HG02763 (cell line): ENCODE measurements around the gene SUMF1.

Experiments
- ATAC-seq: cut with Tn5 transposase; IDR thresholded peaks from one replicate; pipeline ENCODE4 v1.9.1; 2021; ENCODE audit warnings: mild to moderate bottlenecking, moderate library complexity; ENCODE audit not compliant: unreplicated experiment

SUMF1 gene

DNA sequence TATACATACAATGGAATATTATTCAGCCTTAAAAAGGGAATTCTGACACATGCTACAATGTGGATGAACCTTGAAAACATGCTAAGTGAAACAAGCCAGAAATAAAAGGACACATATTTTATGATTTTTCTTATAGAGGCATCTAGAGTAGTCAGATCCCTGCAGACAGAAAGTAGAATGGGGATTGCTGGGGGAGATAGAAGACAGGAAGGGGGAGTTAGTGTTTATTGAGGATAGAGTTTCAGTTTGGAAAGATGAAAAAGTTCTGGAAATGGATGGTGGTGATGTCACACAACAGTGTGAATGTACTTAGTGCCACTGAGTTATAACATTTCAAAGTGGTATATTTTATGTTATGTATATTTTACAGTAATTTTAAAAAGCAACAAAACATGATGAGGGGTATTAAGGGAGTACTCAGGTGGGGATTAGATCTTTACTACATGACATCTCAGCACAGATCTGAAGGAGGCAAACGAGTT, 30.8 kb upstream of the SUMF1 start:
- no peak for ATAC-seq

DNA sequence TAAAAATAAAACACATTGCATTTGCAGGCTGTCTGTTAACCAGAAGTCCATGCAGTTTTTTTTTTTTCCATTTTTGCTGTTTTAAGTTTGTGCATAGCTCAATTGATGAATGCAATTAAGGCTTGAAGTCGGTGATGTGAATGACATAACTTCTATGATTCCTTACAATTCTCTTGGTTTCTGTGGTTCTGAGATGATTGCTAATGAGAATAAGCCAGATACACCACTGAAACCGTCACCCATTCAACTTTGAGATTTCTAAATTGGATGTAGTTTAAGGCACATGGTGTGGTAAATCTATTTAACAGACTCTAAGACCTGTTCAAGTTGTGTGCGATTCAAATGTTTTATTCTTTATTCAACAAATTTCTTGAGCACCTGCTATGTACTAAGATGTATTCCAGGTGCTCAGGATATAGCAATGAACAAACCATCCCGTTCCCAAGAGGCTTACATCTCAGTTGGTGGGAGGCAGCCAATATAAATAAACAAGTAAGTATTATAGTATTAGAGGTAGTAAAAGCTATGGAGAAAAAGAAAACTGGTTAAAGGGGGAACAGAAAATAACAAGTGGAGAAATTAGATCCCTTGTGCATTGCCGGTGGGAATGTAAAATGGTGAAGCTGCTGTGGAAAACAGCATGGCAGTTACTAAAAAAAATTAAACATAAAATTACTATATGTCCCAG, 30.1 kb upstream of the SUMF1 start:
- ATAC-seq = no peak

DNA sequence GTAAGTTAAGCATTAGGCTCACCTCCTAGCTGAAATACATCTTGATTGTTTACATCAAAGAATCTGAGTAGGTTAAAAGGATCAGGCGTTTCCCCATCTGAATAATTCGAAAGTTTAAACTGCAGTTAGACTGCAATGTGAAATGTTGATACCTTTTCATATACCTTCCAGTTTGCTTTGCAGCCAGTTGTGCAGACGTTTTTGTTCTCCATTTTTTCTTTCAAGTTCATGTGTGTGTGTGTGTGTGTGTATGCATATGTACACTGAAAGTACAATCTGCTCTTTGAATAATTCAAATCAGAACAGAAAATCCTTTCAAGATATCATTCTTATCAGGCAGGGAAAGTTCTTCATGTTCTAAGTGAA, 29.0 kb upstream of the SUMF1 start:
- no peak for ATAC-seq

DNA sequence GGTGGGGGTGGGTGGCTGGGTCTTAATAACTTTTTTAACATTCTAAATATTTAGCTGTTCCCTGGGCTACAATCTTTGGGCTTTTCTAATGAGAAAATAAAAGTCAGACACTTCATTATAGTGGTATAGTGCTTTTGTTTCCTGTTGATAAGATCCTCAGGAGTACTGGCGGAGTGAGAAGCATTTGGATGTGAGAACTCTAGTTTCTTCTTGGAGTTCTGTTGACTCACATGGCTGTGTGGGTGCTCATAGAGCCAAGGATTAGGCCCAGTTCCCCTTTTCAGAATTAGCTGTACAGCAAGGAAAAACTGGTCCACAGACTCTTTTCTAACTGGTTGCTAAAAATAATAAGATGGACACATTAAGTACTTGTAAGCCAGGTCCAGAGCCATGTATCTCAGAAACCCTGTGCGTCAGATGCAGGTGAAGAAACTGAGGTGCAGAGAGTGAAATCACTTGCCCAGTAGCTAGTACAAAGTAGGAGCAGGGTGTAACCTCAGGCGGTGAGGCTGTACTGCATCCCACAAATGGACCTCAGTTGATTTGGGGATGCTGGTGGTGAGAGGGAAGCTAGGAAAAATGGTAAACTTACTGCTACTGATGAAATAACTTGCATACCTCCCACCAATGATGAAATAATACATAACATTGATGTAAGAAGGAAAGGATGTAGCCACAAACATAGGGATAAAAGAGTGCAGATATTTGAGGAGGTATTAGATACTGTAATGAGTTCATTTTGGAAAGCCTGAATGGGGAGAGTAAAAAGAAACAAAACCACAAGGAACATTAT, 28.4 kb upstream of the SUMF1 start:
- no peak for ATAC-seq

DNA sequence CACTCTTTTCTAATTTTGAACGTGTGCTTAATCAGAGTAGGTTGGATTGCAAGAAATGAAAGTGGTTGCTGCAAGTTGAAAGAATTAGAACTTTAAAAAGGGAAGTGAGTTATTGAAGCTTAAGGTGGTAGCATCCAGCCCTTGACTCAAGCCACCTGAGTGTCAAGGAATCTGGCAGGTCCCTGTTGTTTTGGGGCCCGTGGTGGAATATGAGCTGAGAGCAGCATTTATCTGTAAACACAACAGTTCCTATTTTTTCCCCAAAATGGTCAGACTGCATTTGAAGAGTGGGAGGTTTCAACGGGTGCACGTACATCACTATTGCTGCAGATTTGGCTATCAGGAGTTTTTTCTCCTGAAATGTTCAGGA, 27.8 kb upstream of the SUMF1 start:
- no peak for ATAC-seq

GRCh38 chr3:4493941-4494894, 27.1 kb upstream of the SUMF1 start:
- ATAC-seq = no peak

DNA sequence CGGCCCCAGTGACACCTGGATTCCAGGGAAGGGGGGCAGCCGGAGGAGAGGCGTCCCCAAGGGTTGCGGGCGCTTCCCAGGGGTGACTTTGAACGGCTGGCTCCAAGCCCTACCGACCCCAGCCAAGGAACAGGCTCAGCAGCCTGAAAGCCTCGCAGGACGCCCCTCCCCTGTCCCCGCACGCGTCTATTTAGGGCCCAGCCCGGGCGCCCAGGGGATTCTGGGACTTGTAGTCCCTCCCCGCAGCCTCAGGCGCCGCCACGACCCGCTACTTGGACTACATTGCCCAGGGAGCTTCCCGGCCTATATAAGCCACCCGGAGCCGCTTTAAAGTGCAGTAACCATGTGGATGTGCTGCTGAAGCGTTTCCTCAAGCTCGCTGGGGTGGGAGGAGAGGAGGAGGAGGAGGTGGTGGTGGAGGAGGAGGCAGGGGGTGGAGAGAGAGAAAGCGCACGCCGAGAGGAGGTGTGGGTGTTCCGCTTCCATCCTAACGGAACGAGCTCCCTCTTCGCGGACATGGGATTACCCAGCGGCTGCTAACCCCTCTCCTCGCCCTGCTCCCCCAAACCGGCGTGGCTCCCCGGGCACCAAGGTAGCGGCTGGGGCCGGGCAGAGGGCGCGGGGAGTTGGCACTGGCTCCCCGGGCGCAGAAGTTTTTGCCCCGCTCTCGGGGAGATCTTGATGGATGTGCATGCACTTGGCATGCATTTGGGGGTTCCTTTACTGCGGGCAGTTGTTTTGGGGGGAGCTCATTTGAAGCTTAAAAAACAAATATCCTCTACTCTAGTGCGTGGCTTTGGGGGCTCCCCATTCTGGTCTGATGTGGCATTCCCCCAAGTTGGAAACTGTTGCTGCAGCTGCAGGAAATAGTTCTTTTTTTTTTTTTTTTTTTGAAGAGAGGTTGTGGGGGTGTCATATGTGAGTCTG, 26.2 kb upstream of the SUMF1 start, which contains the start of gene ITPR1:
ITPR1 (plus strand) TSS at position 335 of the 927 bp plus-strand sequence. CDS start 23,144 bp downstream, outside the sequence.
- ATAC-seq = peak; percentile 94

GRCh38 chr3:4492208-4493013, 25.3 kb upstream of the SUMF1 start:
- ATAC-seq = no peak

GRCh38 chr3:4491855-4492207, 24.8 kb upstream of the SUMF1 start:
- no peak for ATAC-seq

GRCh38 chr3:4478261-4478660, 11.2 kb upstream of the SUMF1 start:
- no peak for ATAC-seq

DNA sequence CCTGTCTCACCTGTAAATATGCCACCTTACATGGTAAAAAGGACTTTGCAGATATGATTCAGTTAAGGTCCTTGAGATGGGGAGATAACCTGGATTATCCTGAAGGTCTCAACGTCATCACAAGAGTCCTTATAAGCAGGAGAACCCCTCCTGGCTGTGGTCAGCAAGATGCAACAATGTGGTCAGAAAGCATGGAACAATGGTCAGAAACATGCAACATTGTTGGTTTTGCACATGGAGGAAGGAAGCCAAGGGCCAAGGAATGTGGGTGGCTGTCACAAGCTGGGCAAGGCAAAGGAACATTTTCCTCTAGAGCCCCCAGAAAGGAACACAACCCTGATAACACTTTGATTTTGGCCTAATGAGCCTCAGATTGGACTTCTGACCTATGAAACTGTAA, 9.4 kb upstream of the SUMF1 start:
- no peak for ATAC-seq

- ATAC-seq = no peak
Measured at GRCh38 chr3:4475804-4476203, 8.7 kb upstream of the SUMF1 start.

DNA sequence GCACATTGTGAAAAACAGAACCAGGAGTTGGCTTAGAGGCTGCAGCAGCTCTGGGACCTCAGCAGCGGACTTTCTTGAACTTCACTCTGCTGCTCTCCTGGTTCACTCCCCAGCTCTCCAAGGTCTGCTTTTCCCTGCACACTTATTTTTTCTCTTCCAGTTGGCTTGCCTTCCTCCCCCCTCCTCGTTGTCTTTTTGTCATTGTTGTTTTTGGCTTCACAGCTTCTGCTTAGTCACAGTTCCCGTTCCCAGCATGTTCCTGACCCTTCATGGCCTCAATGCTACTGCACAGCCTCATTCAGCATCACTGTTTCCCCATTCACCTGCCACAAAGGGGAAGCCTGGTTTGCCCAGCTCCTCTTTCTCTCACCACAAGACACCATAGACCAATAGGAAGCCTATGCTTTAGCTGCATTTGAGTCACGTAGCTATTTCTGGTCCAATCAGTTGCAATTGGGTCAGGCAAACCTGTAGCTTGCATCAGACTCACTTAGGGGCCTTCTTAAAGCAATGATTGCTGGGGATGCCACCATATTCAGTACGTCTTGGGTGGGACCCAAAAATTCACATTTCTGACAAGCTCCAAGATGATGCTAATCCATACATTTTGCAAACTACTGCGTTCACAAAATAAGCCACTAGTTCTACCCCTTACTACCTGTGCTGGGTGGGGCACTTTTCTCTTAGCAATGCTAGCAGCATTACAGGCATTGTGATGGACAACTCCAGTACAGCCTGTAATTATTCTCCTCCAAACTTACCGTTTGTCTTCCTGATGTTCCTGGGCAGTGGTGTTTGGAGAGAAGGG, 7.8 kb upstream of the SUMF1 start:
- ATAC-seq = peak; percentile 54

- ATAC-seq = no peak
Measured at GRCh38 chr3:4472766-4473165, 5.7 kb upstream of the SUMF1 start.

DNA sequence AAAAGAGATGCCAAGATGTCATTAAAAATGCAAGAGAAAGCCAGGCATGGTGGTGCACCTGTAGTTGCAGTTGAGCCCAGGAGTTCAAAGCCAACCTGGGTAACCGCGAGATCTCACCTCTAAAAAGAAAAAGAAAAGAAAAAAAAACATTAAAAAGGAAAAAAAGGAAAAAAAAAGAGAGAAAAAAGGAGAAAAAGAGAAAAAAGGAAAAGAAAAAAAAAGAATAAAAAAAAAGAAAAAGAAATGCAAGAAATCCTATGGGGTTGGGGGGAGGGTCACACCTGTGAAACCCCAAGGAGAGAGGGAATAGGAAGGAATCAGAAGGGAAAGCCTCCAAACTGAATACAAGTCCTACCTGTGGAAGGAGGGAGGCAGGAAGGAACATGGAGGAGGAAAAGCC, 5.2 kb upstream of the SUMF1 start:
- ATAC-seq = no peak

GRCh38 chr3:4471907-4472306, 4.8 kb upstream of the SUMF1 start:
- ATAC-seq = no peak

DNA sequence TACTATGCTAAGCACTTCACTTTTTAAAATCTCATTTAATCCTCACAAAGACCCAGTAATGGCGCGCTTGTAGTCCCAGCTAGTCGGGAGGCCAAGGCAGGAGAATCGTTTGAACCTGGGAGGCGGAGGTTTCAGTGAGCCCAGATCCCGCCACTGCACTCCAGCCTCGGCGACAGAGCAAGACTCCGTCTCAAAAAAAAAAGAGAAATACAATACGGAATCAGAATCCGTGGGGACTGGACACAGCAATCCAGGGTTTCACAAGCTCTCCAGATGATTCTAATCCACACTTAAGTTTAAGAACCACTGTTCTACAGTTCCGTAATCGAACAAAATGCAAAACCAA, 426 bp upstream of the SUMF1 start:
- no peak for ATAC-seq

GRCh38 chr3:4464576-4464975, 2.5 kb downstream of the SUMF1 start:
- ATAC-seq = no peak
